HFF-Myc (cell line): ENCODE data around the gene MIPEP.
A peak's percentile ranks its signal among the peaks of the same experiment; 100 is the strongest.

Source experiments
- DNase-seq: peaks from one replicate; pipeline ENCODE4 v3.0.0-alpha.2; 2011; ENCODE audit warnings: low read depth; ENCODE audit errors: extremely low read depth
- H3K4me3 ChIP-seq: replicated peaks from 2 replicates; pipeline ENCODE4 v1.5.1; 2011; ENCODE audit warnings: low read depth, mild to moderate bottlenecking, control low read depth, low read length
- CTCF ChIP-seq: IDR thresholded peaks from 2 replicates; pipeline ENCODE4 v1.5.1; 2012; ENCODE audit warnings: mild to moderate bottlenecking, low read depth, low read length, control low read depth; ENCODE audit errors: missing control alignments

Gene MIPEP

GRCh38 chr13:23715092-23715761 is 174.0 kb downstream of the MIPEP start:
- TF ChIP-seq CTCF = no peak
- H3K4me3 ChIP-seq = no peak overlapping the region
- no peak for DNase-seq

GRCh38 chr13:23714672-23715071 is 174.5 kb downstream of the MIPEP start:
- DNase-seq = no peak
- no peak for TF ChIP-seq CTCF
- H3K4me3 ChIP-seq = no peak overlapping the region

GRCh38 chr13:23711355-23711754 is 177.8 kb downstream of the MIPEP start:
- no peak for TF ChIP-seq CTCF
- no peak for DNase-seq
- no peak overlapping the region for H3K4me3 ChIP-seq

- no peak overlapping the region for H3K4me3 ChIP-seq
- no peak for TF ChIP-seq CTCF
- DNase-seq = no peak
These were observed 178.8 kb downstream of the MIPEP start for GRCh38 chr13:23710366-23710765.

- no peak for DNase-seq
- TF ChIP-seq CTCF = peak; percentile 6
These were observed 179.7 kb downstream of the MIPEP start for GRCh38 chr13:23709536-23709935.

GRCh38 chr13:23707674-23708073 is 181.5 kb downstream of the MIPEP start:
- peak; percentile 35 for TF ChIP-seq CTCF
- no peak for DNase-seq
- H3K4me3 ChIP-seq = no peak overlapping the region

More at GRCh38 chr13:23709536-23709935, 179.7 kb downstream of the MIPEP start:
- H3K4me3 ChIP-seq = no peak overlapping the region

GRCh38 chr13:23705583-23705982 is 183.6 kb downstream of the MIPEP start:
- no peak for TF ChIP-seq CTCF
- no peak for DNase-seq
- no peak overlapping the region for H3K4me3 ChIP-seq
